Stimulated activated CD4-positive, alpha-beta T cell treated with anti-CD3 and anti-CD28 coated beads, Interleukin-2, amount 100 ng/mL, for 48 hours (primary cell): ENCODE results near the gene TBCA.
A peak's percentile ranks its signal among the peaks of the same experiment; 100 is the strongest.
"Not testable (repeated sequence)": the region's sequence is repeated elsewhere in the genome, so short reads cannot be mapped to it uniquely, and the experiment has no call there.

Experiments used
- DNase-seq, 2 donors: peaks; one replicate each; pipeline ENCODE4 v3.0.0-alpha.2; 2020

TBCA gene

GRCh38 chr5:77771452-77771851, 4.7 kb downstream of the TBCA start:
- no peak for DNase-seq

GRCh38 chr5:77770293-77771005, 5.7 kb downstream of the TBCA start:
- no peak for DNase-seq

- DNase-seq, result no peak
These were observed 7.2 kb downstream of the TBCA start for GRCh38 chr5:77768978-77769377.

GRCh38 chr5:77767301-77767700, 8.8 kb downstream of the TBCA start:
- no peak for DNase-seq

- no peak for DNase-seq
These were observed 14.5 kb downstream of the TBCA start for GRCh38 chr5:77761606-77762005.

- DNase-seq, result no peak
These were observed 17.8 kb downstream of the TBCA start for GRCh38 chr5:77758141-77758938.

GRCh38 chr5:77751328-77752023, 24.7 kb downstream of the TBCA start:
- peak in 1 of 2 donors; percentile 2 for DNase-seq

- not testable (repeated sequence) for DNase-seq
These were observed 25.2 kb downstream of the TBCA start for GRCh38 chr5:77750928-77751327.

- no peak for DNase-seq
These were observed 28.0 kb downstream of the TBCA start for GRCh38 chr5:77748160-77748559.

- DNase-seq, result no peak
These were observed 32.0 kb downstream of the TBCA start for GRCh38 chr5:77744116-77744515.

GRCh38 chr5:77743181-77743580, 33.0 kb downstream of the TBCA start:
- no peak for DNase-seq

GRCh38 chr5:77741608-77742007, 34.5 kb downstream of the TBCA start:
- DNase-seq, result no peak

- DNase-seq, result no peak
These were observed 41.3 kb downstream of the TBCA start for GRCh38 chr5:77734885-77735284.

- DNase-seq, result no peak
These were observed 43.0 kb downstream of the TBCA start for GRCh38 chr5:77733130-77733529.

GRCh38 chr5:77727190-77727589, 48.9 kb downstream of the TBCA start:
- DNase-seq, result no peak

GRCh38 chr5:77725616-77726015, 50.5 kb downstream of the TBCA start:
- no peak for DNase-seq

GRCh38 chr5:77724934-77725333, 51.2 kb downstream of the TBCA start:
- DNase-seq, result no peak

- no peak for DNase-seq
These were observed 56.3 kb downstream of the TBCA start for GRCh38 chr5:77719666-77720363.

GRCh38 chr5:77718934-77719610, 57.1 kb downstream of the TBCA start:
- DNase-seq, result no peak

- no peak for DNase-seq
These were observed 66.0 kb downstream of the TBCA start for GRCh38 chr5:77709993-77710685.

GRCh38 chr5:77709340-77709739, 66.8 kb downstream of the TBCA start:
- no peak for DNase-seq

- DNase-seq, result no peak
These were observed 68.3 kb downstream of the TBCA start for GRCh38 chr5:77707791-77708190.
